PC-9 (cell line): ENCODE measurements around the gene SLC48A1.

Experiments
- EZH2 ChIP-seq: fragments of 200-600 bp; sonication (generic); IDR thresholded peaks from 2 replicates; pipeline ENCODE4 v1.8.0; 2017; ENCODE audit warnings: antibody characterized with exemption, low read depth
- TF ChIP-seq, protein P1 (sequence below): fragments of 200-600 bp; sonication (generic); conservative IDR thresholded peaks from 2 replicates; pipeline ENCODE4 v1.6.1; 2017; ENCODE audit warnings: mixed run types, antibody characterized with exemption, mild to moderate bottlenecking, moderate library complexity

DNA sequence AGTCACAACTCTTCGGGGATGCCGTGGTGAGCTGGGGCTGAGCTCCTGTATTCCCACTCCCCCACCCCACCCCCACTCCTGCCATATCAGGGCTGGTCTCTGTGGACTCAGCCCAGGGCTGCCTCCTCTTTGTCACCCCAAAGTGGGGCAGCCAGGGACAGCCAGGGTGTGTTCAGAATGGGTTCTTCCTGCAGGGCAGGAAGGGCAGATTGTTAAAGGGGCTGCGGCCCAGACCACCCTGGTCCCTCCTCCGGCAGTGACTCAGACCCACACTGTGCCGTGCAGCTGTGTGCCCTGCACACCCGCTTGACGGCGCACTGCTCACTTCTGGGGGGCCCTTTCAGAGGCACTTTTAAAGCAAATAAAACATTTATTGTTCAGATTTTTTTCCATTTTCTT lies 9.3 kb downstream of the SLC48A1 start:
- TF ChIP-seq, protein P1, sequence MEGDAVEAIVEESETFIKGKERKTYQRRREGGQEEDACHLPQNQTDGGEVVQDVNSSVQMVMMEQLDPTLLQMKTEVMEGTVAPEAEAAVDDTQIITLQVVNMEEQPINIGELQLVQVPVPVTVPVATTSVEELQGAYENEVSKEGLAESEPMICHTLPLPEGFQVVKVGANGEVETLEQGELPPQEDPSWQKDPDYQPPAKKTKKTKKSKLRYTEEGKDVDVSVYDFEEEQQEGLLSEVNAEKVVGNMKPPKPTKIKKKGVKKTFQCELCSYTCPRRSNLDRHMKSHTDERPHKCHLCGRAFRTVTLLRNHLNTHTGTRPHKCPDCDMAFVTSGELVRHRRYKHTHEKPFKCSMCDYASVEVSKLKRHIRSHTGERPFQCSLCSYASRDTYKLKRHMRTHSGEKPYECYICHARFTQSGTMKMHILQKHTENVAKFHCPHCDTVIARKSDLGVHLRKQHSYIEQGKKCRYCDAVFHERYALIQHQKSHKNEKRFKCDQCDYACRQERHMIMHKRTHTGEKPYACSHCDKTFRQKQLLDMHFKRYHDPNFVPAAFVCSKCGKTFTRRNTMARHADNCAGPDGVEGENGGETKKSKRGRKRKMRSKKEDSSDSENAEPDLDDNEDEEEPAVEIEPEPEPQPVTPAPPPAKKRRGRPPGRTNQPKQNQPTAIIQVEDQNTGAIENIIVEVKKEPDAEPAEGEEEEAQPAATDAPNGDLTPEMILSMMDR = no peak
- no peak for TF ChIP-seq EZH2
